ELF-1 (cell line): ENCODE measurements around the gene FAM110C.
"Not testable (repeated sequence)": the region's sequence is repeated elsewhere in the genome, so short reads cannot be mapped to it uniquely, and the experiment has no call there.

ENCODE experiments used
- DNase-seq: peaks from one replicate; pipeline ENCODE4 v3.0.0-alpha.2; 2016; ENCODE audit warnings: low read depth, low spot score

The FAM110C gene

GRCh38 chr2:46471-47345 is at the start of gene FAM110C:
Gene FAM110C, minus strand, starts transcription at chr2:46505. Its CDS starts 120 bp downstream, at chr2:46385.
- peak; percentile 10 for DNase-seq

GRCh38 chr2:92326-92725 is 46.0 kb upstream of the FAM110C start:
- no peak for DNase-seq

- no peak for DNase-seq
Measured at GRCh38 chr2:90645-91312, 44.5 kb upstream of the FAM110C start.

GRCh38 chr2:85761-86160 is 39.5 kb upstream of the FAM110C start:
- DNase-seq, result no peak

GRCh38 chr2:84121-84520 is 37.8 kb upstream of the FAM110C start:
- no peak for DNase-seq

GRCh38 chr2:80971-81736 is 34.8 kb upstream of the FAM110C start:
- DNase-seq, result no peak

- DNase-seq, result no peak
Measured at GRCh38 chr2:80378-80777, 34.1 kb upstream of the FAM110C start.

GRCh38 chr2:71309-72035 is 25.2 kb upstream of the FAM110C start:
- DNase-seq, result no peak

- DNase-seq, result no peak
Measured at GRCh38 chr2:69366-70344, 23.4 kb upstream of the FAM110C start.

- not testable (repeated sequence) for DNase-seq
Measured at GRCh38 chr2:68637-69036, 22.3 kb upstream of the FAM110C start.

GRCh38 chr2:66853-67252 is 20.5 kb upstream of the FAM110C start:
- no peak for DNase-seq

GRCh38 chr2:65121-65520 is 18.8 kb upstream of the FAM110C start:
- DNase-seq, result no peak

- DNase-seq, result no peak
Measured at GRCh38 chr2:55587-56448, 9.5 kb upstream of the FAM110C start.

GRCh38 chr2:51613-52012 is 5.3 kb upstream of the FAM110C start:
- no peak for DNase-seq

GRCh38 chr2:47737-48136 is 1.4 kb upstream of the FAM110C start:
- no peak for DNase-seq

- DNase-seq, result no peak
Measured at GRCh38 chr2:47346-47725, 1.0 kb upstream of the FAM110C start.

- no peak for DNase-seq
Measured at GRCh38 chr2:46131-46470, 204 bp downstream of the FAM110C start.

- peak; percentile 8 for DNase-seq
Measured at GRCh38 chr2:45342-46130, 769 bp downstream of the FAM110C start.
